ENCODE measurements around the gene ASTN2. TPM values are rescaled to one million over a fixed set of nuclear protein-coding genes. Genes with fewer than 3 reads are reported as not detected.

ASTN2 gene
- total and polyA plus RNA-seq, 12 donors: 1.9 to 11.1 (median 4.0) TPM

DNA sequence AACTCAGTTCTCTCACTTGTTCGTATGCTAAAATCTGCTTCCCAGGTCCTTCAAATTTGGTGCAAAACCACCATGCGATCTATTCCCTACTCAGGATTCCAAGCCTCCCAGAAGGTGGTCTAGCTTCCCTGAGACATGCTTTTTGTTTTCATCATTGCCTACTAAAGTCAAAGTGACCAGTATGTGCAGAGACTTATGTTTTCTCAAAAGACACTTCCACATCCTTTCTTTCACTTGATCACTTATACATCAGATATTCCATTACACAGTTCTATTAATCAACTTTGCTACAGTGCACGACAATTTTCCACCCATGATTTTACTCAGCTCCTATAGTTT is 1019.2 kb downstream of the ASTN2 start:
- H3K4me1 ChIP-seq: no peaks in the 10 kb centered on the region
- DNase-seq: no peak
- 92 to 93% methylated on average over 3 of the region's 3 CpGs for WGBS, 2 donors
- no peak for ATAC-seq
- intact Hi-C loops (cut with DNase I): no loop called here
- H3K36me3 ChIP-seq: peaks cover 0 to 17% (median 0%) of the 10 kb centered on the region in 9 donors
- H3K27ac ChIP-seq: no peak overlapping the region
- TF ChIP-seq, protein P1, sequence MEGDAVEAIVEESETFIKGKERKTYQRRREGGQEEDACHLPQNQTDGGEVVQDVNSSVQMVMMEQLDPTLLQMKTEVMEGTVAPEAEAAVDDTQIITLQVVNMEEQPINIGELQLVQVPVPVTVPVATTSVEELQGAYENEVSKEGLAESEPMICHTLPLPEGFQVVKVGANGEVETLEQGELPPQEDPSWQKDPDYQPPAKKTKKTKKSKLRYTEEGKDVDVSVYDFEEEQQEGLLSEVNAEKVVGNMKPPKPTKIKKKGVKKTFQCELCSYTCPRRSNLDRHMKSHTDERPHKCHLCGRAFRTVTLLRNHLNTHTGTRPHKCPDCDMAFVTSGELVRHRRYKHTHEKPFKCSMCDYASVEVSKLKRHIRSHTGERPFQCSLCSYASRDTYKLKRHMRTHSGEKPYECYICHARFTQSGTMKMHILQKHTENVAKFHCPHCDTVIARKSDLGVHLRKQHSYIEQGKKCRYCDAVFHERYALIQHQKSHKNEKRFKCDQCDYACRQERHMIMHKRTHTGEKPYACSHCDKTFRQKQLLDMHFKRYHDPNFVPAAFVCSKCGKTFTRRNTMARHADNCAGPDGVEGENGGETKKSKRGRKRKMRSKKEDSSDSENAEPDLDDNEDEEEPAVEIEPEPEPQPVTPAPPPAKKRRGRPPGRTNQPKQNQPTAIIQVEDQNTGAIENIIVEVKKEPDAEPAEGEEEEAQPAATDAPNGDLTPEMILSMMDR (IDR thresholded peaks at IDR 0.05): no peak
- H3K4me3 ChIP-seq: no peak overlapping the region
- H3K27me3 ChIP-seq: no peaks in the 10 kb centered on the region
- no peaks in the 10 kb centered on the region for H3K9me3 ChIP-seq

DNA sequence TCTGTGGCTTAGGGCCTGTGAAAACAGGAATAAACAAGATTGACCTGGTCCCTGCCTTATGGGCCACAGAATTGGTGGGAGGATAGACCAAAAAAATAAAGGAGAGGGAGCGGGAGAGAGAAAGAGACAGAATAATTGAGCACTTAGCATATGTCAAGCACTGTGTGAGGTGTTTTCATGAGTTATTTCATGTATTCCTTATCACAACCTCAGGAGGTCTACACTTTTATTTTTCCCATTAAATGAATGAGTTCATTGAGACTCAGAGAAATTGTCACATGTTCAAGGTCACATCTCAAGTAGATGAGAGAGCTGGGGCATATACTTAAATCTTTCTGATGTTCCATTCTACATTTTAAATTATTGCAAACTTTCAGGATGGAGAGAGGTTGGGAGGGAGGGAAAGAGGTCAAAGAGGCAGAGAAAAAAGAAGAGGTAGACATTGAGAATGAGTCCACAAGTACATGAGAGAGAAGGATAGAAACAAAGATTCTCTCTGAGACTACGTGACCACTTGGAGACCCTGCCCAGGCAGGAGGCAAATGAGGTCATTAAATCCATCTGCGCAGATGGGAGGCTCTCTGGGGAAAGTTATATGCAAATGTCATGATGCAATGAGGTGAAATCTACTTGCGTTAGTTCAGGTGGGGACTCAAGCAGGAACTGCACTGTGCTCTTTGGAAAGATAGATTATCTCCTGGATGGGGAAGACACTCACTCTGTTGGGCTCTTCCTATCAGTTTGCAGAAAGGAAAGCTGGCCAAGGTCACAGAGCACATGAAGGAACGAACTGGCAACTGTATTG is 1019.8 kb downstream of the ASTN2 start:
- DNase-seq (no peak), ATAC-seq (no peak)
- Histone ChIP-seq H3K27me3 (no peaks in the 10 kb centered on the region), H3K36me3 (peaks cover 0 to 17% (median 0%) of the 10 kb centered on the region in 9 donors), H3K4me3 (no peak overlapping the region), H3K9me3 (no peaks in the 10 kb centered on the region), H3K4me1 (no peaks in the 10 kb centered on the region), H3K27ac (no peak overlapping the region)
- 86 to 89% methylated on average over 5 of the region's 5 CpGs for WGBS, 2 donors
- TF ChIP-seq, protein P1 (IDR thresholded peaks at IDR 0.05): no peak
- intact Hi-C loops (cut with DNase I): no loop called here

DNA sequence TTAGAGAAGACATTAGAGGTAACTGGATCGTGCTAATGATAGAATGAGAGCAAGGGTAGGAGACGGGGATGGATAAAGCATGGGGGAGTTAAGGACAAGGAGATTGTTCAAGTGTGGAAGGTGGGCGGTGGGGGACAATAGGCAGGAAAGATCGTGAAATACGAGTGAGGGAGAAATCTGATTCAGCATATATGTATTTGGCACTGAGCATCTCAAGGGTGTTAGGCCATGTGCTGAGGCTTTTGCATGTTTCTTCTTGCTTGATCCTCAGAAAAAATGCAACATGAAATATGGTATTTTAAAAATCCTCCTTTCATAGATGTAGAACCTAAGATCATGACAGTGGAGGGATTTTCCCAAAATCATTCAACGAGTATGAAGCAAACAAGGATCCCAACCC is 1020.8 kb downstream of the ASTN2 start:
- Histone ChIP-seq H3K27me3 (no peaks in the 10 kb centered on the region), H3K27ac (no peak overlapping the region), H3K36me3 (peaks cover 0 to 17% (median 0%) of the 10 kb centered on the region in 9 donors), H3K4me3 (no peak overlapping the region), H3K4me1 (no peaks in the 10 kb centered on the region), H3K9me3 (no peaks in the 10 kb centered on the region)
- ATAC-seq (no peak), DNase-seq (no peak)
- 91 to 95% methylated on average over 6 of the region's 6 CpGs for WGBS, 2 donors
- intact Hi-C loops (cut with DNase I): no loop called here
- TF ChIP-seq, protein P1 (IDR thresholded peaks at IDR 0.05): no peak

DNA sequence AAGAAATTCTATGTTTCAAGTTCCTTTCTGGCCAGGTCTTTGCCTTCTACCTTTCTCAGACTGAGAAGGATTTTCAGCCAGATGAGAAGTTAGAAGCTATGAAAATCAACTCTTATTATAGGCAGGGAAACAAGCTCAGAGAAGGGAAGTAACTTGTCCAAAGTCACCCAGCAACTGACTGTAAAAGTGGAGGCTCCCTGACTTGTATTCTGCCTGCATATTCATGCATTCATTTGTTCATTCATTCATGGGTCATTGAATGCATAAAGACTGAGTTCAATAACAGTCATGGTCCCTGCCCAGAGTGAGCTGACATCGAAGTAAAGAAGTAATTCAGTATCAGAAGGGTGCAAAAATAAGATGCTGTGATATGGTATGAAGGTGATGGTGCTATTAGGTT is 1021.7 kb downstream of the ASTN2 start:
- Histone ChIP-seq H3K27me3 (no peaks in the 10 kb centered on the region), H3K4me1 (no peaks in the 10 kb centered on the region), H3K36me3 (peaks cover 0 to 17% (median 0%) of the 10 kb centered on the region in 9 donors), H3K9me3 (no peaks in the 10 kb centered on the region), H3K4me3 (no peak overlapping the region), H3K27ac (no peak overlapping the region)
- ATAC-seq (no peak), DNase-seq (no peak)
- WGBS, 2 donors: 87 to 92% methylated on average over 1 of the region's 1 CpG
- TF ChIP-seq, protein P1 (IDR thresholded peaks at IDR 0.05): no peak
- intact Hi-C loops (cut with DNase I): no loop called here
